GM12891 (cell line): ENCODE measurements around the gene GOLGA7B.

Experiments
- POLR2A ChIP-seq: IDR thresholded peaks from 2 replicates; pipeline ENCODE4 v1.6.1; 2011; ENCODE audit warnings: low read depth, low read length, control low read depth
- POLR2AphosphoS5 ChIP-seq: IDR thresholded peaks from 2 replicates; pipeline ENCODE4 v1.6.1; 2011; ENCODE audit warnings: low read depth, low read length, control low read depth
- TAF1 ChIP-seq: IDR thresholded peaks from 2 replicates; pipeline ENCODE4 v1.6.1; 2011; ENCODE audit warnings: low read depth, low read length, control low read depth

DNA sequence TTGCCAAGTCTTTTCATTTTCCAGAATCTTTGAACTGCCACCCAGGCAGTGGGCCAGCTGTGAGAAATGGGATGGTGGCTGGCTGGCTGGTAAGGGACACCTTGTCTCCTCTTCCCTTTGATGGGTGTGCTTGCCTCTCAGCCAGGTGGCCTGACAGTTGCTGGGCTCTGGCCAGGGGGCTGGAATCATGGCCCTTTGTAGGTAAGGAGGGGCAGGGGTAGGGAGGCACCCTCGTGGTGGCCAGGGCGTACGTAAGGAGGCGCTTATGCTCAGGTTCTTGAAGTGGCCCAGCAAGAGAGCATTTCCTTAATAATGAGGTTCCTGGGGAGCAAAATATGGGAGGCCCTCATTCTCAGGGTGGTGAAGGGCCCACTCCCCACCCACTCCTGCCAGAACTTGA, 33.0 kb upstream of the GOLGA7B start:
- TF ChIP-seq POLR2A = no peak
- TF ChIP-seq POLR2AphosphoS5 = no peak
- no peak for TF ChIP-seq TAF1
